Measurements from ENCODE around the gene PNMA8A. TPM values are rescaled to one million over a fixed set of nuclear protein-coding genes. Genes with fewer than 3 reads are reported as not detected.

Gene PNMA8A
- total and polyA plus RNA-seq, 10 of the 15 experiments (the other 5 are each of a cell fraction or from before 2014, with no cell fraction given): 0.02 to 0.28 (median 0.16) TPM

DNA sequence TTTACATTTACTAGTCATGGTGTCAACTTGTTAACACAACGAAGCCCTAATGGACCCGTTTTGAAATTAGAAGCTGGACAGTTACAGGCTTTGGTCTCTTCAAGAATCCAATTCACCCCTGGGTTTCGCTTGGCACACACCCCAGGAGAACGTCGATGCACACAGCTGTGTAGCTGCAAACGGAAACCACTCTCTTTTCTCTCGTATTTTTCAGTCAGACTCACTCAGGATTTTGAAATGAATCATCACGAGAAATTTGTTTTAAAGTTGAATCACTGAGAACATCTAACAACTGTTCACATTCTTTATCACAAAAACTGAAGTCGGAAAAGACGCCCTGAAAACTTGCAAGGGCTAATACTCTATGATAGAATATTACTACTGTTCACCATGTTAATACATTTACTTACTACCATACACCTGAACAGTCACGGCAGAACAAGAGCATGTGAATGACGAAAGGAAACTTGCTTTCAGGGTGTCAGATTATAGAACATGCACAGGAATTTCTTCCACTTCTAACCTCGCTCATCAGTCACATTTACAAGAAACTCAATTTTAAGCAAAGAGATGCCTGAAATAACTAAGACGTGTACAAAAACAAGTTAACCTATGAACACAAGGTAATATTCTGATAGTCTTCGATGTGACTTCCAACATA lies 4.7 kb downstream of the PNMA8A start:
- H3K4me1 ChIP-seq (ENCODE audit: control insufficient read depth, insufficient read depth, low read length): peaks cover 19% of the 10 kb centered on the region
- intact Hi-C loops (cut with micrococcal nuclease; ENCODE audit: unreplicated experiment): no loop called here
- ATAC-seq (peak; percentile 89), DNase-seq (ENCODE audit: low read depth, low spot score) (peak; percentile 55), FAIRE-seq (peak; percentile 92)
- no peaks in the 10 kb centered on the region for H3K36me3 ChIP-seq (ENCODE audit: control insufficient read depth in 2 of 2, insufficient read depth in 2 of 2, low read length in 1 of 2)
- 2% methylated on average over 15 of the region's 15 CpGs for WGBS (ENCODE audit: insufficient coverage, insufficient replicate concordance, low lambda C conversion rate, missing lambda C conversion rate)
- POLR2A ChIA-PET: interaction anchor here (0.6 kb wide), 1 partner anchor 10 kb away, joined by 4 read pairs; no protein-coding TSS in a partner anchor
- in situ Hi-C loops (cut with MboI): no loop called here
- BruUV-seq (replicated peaks): no TSS peak
- H3K9me3 ChIP-seq (replicated peaks; ENCODE audit: control insufficient read depth, insufficient read depth, low read length): no peaks in the 10 kb centered on the region
- H3K79me2 ChIP-seq (ENCODE audit: control insufficient read depth, insufficient read depth, low read length): no peaks in the 10 kb centered on the region
- CTCF ChIA-PET: no interaction called here
- SMC1A ChIA-PET (ENCODE audit: uncharacterized antibody, unreplicated experiment): no interaction called here
- RAD21 ChIA-PET (ENCODE audit: unreplicated experiment): no interaction called here
- H3K9ac ChIP-seq (ENCODE audit: control insufficient read depth, insufficient read depth, low read length): no peak overlapping the region
- H3K4me2 ChIP-seq (ENCODE audit: control insufficient read depth, insufficient read depth): peak overlapping the region; percentile 17
- H4K20me1 ChIP-seq (ENCODE audit: control insufficient read depth, insufficient read depth): no peaks in the 10 kb centered on the region
- no peak overlapping the region; the same call in 1 of the 2 replicates for H2AFZ ChIP-seq (ENCODE audit: control insufficient read depth, low read depth, low read length)
- no peak overlapping the region for H3K27ac ChIP-seq (ENCODE audit: control insufficient read depth, insufficient read depth)
- peaks cover 3 to 12% of the 10 kb centered on the region in 2 experiments for H3K27me3 ChIP-seq (replicated peaks in 1 of 2; ENCODE audit: control insufficient read depth in 2 of 2, insufficient read depth in 2 of 2, low read length in 1 of 2)
- peak overlapping the region; percentile 8; the same call in 1 of the 2 replicates for H3K4me3 ChIP-seq
- TF ChIP-seq NFYB (IDR thresholded peaks at IDR 0.05; ENCODE audit: insufficient read depth, low read depth, low read length) (no peak), PAX5 (IDR thresholded peaks at IDR 0.05; ENCODE audit: borderline replicate concordance, low read depth, low read length) (peak; percentile 39; the same call in 1 of the 2 replicates), MEF2A (IDR thresholded peaks at IDR 0.05; ENCODE audit: insufficient read depth, low read depth, low read length) (0 out of 2 replicates have a peak, but pooled peaks have one; percentile 23), CREM (IDR thresholded peaks at IDR 0.05; ENCODE audit: low read depth) (peak; percentile 32; the same call in 1 of the 2 replicates), BCL11A (IDR thresholded peaks at IDR 0.05; ENCODE audit: low read depth, low read length) (0 out of 2 replicates have a peak, but pooled peaks have one; percentile 19), MYC (IDR thresholded peaks at IDR 0.05; ENCODE audit: insufficient read depth, insufficient read length, insufficient replicate concordance, low read length, severe bottlenecking) (no peak), RBBP5 (conservative IDR thresholded peaks at IDR 0.05) (no peak), TCF7 (IDR thresholded peaks at IDR 0.05; ENCODE audit: borderline replicate concordance) (0 out of 2 replicates have a peak, but pooled peaks have one; percentile 34), JUNB (IDR thresholded peaks at IDR 0.05) (peak; percentile 65), SIX5 (IDR thresholded peaks at IDR 0.05; ENCODE audit: low read depth, low read length, severe bottlenecking) (peak; percentile 23), NFIC (IDR thresholded peaks at IDR 0.05; ENCODE audit: low read depth, low read length) (peak; percentile 69), ATF2 (IDR thresholded peaks at IDR 0.05; ENCODE audit: low read length) (0 out of 2 replicates have a peak, but pooled peaks have one; percentile 36), TCF3 (IDR thresholded peaks at IDR 0.05; ENCODE audit: borderline replicate concordance, insufficient read depth, low read depth, low read length) (peak; percentile 88; the same call in 1 of the 2 replicates), CEBPZ (IDR thresholded peaks at IDR 0.05; ENCODE audit: low read depth, low read length) (no peak), RUNX3 (IDR thresholded peaks at IDR 0.05; ENCODE audit: low read length) (peak; percentile 49; the same call in 1 of the 2 replicates)
- TF ChIP-seq, protein P1, sequence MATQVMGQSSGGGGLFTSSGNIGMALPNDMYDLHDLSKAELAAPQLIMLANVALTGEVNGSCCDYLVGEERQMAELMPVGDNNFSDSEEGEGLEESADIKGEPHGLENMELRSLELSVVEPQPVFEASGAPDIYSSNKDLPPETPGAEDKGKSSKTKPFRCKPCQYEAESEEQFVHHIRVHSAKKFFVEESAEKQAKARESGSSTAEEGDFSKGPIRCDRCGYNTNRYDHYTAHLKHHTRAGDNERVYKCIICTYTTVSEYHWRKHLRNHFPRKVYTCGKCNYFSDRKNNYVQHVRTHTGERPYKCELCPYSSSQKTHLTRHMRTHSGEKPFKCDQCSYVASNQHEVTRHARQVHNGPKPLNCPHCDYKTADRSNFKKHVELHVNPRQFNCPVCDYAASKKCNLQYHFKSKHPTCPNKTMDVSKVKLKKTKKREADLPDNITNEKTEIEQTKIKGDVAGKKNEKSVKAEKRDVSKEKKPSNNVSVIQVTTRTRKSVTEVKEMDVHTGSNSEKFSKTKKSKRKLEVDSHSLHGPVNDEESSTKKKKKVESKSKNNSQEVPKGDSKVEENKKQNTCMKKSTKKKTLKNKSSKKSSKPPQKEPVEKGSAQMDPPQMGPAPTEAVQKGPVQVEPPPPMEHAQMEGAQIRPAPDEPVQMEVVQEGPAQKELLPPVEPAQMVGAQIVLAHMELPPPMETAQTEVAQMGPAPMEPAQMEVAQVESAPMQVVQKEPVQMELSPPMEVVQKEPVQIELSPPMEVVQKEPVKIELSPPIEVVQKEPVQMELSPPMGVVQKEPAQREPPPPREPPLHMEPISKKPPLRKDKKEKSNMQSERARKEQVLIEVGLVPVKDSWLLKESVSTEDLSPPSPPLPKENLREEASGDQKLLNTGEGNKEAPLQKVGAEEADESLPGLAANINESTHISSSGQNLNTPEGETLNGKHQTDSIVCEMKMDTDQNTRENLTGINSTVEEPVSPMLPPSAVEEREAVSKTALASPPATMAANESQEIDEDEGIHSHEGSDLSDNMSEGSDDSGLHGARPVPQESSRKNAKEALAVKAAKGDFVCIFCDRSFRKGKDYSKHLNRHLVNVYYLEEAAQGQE (IDR thresholded peaks at IDR 0.05; ENCODE audit: low read depth, low read length): peak; percentile 68

Data from GM12878 (cell line).